Adrenal gland (tissue), 5 donors: ENCODE data around the gene PPP1CC.

Experiments
- CTCF ChIP-seq, 6 experiments: fragments of 450-650 bp in 4 of 6; fragments of 200-600 bp in 2 of 6; sonication (generic) in 1 of 6; IDR thresholded peaks; 1 replicate in 5 of 6; 2 replicates in 1 of 6; pipeline versions ENCODE4 v1.5.1 to v1.8.0; 2016 to 2021; ENCODE audit warnings: antibody characterized with exemption in 6 of 6, mild to moderate bottlenecking in 2 of 6, moderate library complexity in 1 of 6
- POLR2A ChIP-seq, 2 donors: fragments of 450-650 bp; IDR thresholded peaks; one replicate each; pipeline ENCODE4 v1.6.1; 2017; ENCODE audit warnings: antibody characterized with exemption in 2 of 2, mild to moderate bottlenecking in 2 of 2, moderate library complexity in 1 of 2
- donor health status: DM: no; HTN: no; CAD: no.

GRCh38 chr12:110742718-110743570, at the start of gene PPP1CC:
- TF ChIP-seq POLR2A (IDR thresholded peaks at IDR 0.05): peak; percentile 63 to 85
- peak in 3 of 6 experiments; percentile 1 to 13 (median 12) for TF ChIP-seq CTCF (IDR thresholded peaks at IDR 0.05)
